Measurements from ENCODE around the gene CENPU.
"Not testable (repeated sequence)": the region's sequence is repeated elsewhere in the genome, so short reads cannot be mapped to it uniquely, and the experiment has no call there.

The CENPU gene

GRCh38 chr4:184660978-184661377 lies 72.9 kb downstream of the CENPU start:
- no peaks in the 10 kb centered on the region for H3K27me3 ChIP-seq (ENCODE audit: insufficient read depth, poor library complexity, severe bottlenecking)
- TF ChIP-seq REST (IDR thresholded peaks at IDR 0.05; ENCODE audit: insufficient replicate concordance, low read depth): no peak
- TF ChIP-seq POLR2AphosphoS5 (IDR thresholded peaks at IDR 0.05; ENCODE audit: low read depth): no peak
- no peak for TF ChIP-seq GABPA (IDR thresholded peaks at IDR 0.05; ENCODE audit: low read depth)
- no peak for TF ChIP-seq CTCF (IDR thresholded peaks at IDR 0.05; ENCODE audit: insufficient read depth, low read length)
- TF ChIP-seq SPI1 (IDR thresholded peaks at IDR 0.05; ENCODE audit: borderline replicate concordance, low read depth): no peak
- no peak overlapping the region for H3K4me3 ChIP-seq (replicated peaks; ENCODE audit: insufficient read depth, low read length)

GRCh38 chr4:184657820-184658219 lies 76.1 kb downstream of the CENPU start:
- not testable (repeated sequence) for H3K27me3 ChIP-seq (ENCODE audit: insufficient read depth, poor library complexity, severe bottlenecking); H3K27ac ChIP-seq (replicated peaks); H3K4me3 ChIP-seq (replicated peaks; ENCODE audit: insufficient read depth, low read length); DNase-seq (ENCODE audit: low read depth in 1 of 2, low spot score in 1 of 2)

More at GRCh38 chr4:184660978-184661377, 72.9 kb downstream of the CENPU start:
- DNase-seq (ENCODE audit: low read depth in 1 of 2, low spot score in 1 of 2): no peak
- H3K27ac ChIP-seq (replicated peaks): no peak overlapping the region

GRCh38 chr4:184657144-184657543 lies 76.8 kb downstream of the CENPU start:
- Histone ChIP-seq H3K4me3 (replicated peaks; ENCODE audit: insufficient read depth, low read length) (no peak overlapping the region), H3K27me3 (ENCODE audit: insufficient read depth, poor library complexity, severe bottlenecking) (no peaks in the 10 kb centered on the region), H3K27ac (replicated peaks) (no peak overlapping the region)
- DNase-seq (ENCODE audit: low read depth in 1 of 2, low spot score in 1 of 2): no peak
- TF ChIP-seq CTCF (IDR thresholded peaks at IDR 0.05; ENCODE audit: insufficient read depth, low read length): no peak
- TF ChIP-seq SPI1 (IDR thresholded peaks at IDR 0.05; ENCODE audit: borderline replicate concordance, low read depth): peak; percentile 69

GRCh38 chr4:184655889-184656869 lies 77.7 kb downstream of the CENPU start:
- Histone ChIP-seq H3K4me3 (replicated peaks; ENCODE audit: insufficient read depth, low read length) (no peak overlapping the region), H3K27me3 (ENCODE audit: insufficient read depth, poor library complexity, severe bottlenecking) (no peaks in the 10 kb centered on the region), H3K27ac (replicated peaks) (no peak overlapping the region)
- no peak for DNase-seq (ENCODE audit: low read depth in 1 of 2, low spot score in 1 of 2)
- TF ChIP-seq SPI1 (IDR thresholded peaks at IDR 0.05; ENCODE audit: borderline replicate concordance, low read depth) (no peak), REST (IDR thresholded peaks at IDR 0.05; ENCODE audit: insufficient replicate concordance, low read depth) (no peak), POLR2AphosphoS5 (IDR thresholded peaks at IDR 0.05; ENCODE audit: low read depth) (no peak), GABPA (IDR thresholded peaks at IDR 0.05; ENCODE audit: low read depth) (no peak), CTCF (IDR thresholded peaks at IDR 0.05; ENCODE audit: insufficient read depth, low read length) (no peak)
